ENCODE data around the gene WDR4.
"Not testable (repeated sequence)": the region's sequence is repeated elsewhere in the genome, so short reads cannot be mapped to it uniquely, and the experiment has no call there.

The WDR4 gene

DNA sequence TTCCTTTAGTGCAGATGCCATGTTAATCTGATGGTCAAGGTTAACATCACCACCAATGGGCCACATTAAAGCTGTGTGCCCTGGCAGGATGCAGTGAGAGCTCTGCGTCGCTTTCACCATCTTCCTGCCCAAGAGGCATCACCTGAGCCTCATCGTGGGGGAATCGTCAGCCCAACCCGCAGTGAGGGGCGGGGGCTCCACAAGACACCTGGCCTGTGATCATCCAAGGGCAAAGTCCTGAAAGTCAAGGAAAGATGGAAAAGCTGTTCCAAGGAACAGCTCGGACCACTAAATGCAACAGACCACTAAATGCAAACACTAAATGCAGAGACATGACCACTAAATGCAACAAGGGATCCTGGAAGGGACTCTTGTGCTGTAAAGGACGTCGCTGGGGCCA, 49.9 kb downstream of the WDR4 start:
- no peak overlapping the region for H3K4me3 ChIP-seq (replicated peaks; ENCODE audit: low read depth, low read length)
- no peak for TF ChIP-seq CTCF (IDR thresholded peaks at IDR 0.05; ENCODE audit: low read depth, low read length, missing control alignments)
- no peak for DNase-seq (ENCODE audit: extremely low read depth, low read depth)

DNA sequence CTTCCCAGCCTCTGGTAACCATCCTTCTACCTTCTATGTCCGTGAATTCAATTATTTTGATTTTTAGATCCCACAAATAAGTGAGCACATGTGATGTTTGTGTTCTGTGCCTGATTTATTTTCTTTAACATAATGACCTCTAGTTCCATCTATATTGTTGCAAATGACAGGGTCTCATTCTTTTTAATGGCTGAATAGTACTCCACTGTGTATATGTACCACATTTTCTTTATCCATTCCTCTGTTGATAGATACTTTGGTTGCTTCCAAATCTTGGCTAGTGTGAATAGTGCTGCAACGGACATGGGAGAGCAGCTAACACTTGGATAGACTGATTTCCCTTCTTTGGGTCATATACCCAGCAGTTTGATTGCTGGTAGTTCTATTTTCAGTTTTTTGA, 51.8 kb downstream of the WDR4 start:
- no peak overlapping the region for H3K4me3 ChIP-seq (replicated peaks; ENCODE audit: low read depth, low read length)
- TF ChIP-seq CTCF (IDR thresholded peaks at IDR 0.05; ENCODE audit: low read depth, low read length, missing control alignments), result no peak
- DNase-seq (ENCODE audit: extremely low read depth, low read depth), result no peak

DNA sequence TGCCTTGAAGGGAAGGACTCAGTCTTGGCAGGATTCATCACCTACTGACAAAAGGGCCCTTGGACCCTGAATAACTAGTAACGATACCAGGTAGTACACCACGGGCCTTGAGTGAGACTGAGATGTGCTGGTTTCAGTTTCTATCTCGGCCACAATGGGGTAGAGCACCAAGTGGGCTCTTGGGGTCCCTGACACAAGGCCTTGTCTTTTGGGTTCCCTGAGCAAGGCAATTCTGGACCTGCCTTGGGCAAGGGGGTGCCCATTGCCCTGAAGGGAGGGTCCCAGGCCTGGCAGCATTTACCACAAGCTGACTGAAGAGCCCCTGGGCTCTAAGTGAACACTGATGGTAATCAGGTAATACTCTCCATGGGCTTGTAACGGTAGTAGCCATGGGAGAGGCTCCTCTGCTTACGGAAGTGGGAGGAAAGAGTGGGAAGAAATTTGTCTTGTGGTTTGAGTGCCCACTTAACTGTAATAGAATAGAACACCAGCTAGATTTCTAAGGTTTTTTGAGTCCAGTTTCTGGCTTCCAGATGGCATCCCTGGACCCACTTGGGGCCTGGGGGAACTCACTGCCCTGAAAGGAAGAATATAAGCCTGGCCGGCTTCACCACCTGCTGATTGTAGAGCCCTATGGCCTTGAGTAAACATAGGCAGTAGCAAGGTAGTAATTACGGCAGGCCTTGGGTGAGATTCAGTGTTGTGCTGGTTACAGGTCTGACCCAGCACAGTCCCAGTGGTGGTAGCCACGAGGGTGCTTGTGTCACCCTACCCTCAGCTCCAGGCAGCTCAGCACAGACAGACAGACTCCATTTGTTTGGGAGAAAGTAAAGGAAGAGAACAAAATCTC, 58.5 kb downstream of the WDR4 start:
- DNase-seq (ENCODE audit: extremely low read depth, low read depth), result no peak
- TF ChIP-seq CTCF (IDR thresholded peaks at IDR 0.05; ENCODE audit: low read depth, low read length, missing control alignments), result no peak
- no peak overlapping the region for H3K4me3 ChIP-seq (replicated peaks; ENCODE audit: low read depth, low read length)

GRCh38 chr21:42819861-42820615, 59.3 kb downstream of the WDR4 start:
- no peak overlapping the region for H3K4me3 ChIP-seq (replicated peaks; ENCODE audit: low read depth, low read length)
- TF ChIP-seq CTCF (IDR thresholded peaks at IDR 0.05; ENCODE audit: low read depth, low read length, missing control alignments), result no peak
- no peak for DNase-seq (ENCODE audit: extremely low read depth, low read depth)

DNA sequence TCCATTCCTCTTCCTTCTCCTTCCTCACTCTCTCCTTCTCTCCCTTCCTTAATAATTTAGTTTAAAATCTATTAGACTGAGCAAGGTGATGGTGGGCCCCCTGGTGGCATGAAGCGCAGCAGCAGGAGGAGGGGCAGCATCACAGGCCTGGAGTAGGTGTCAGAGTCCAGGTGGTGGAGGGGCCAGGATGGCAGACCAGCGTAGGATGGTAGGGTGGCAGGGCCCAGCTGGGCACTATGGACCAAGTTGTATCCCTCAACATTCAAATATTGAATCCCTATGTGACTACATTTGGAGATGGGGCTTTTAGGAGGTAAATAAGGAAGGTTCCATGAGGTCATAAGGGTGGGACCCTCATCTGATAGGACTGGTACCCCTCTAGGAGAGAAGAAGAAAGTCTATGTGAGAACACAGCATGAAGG, 61.0 kb downstream of the WDR4 start:
- peak; percentile 89 for TF ChIP-seq CTCF (IDR thresholded peaks at IDR 0.05; ENCODE audit: low read depth, low read length, missing control alignments)
- H3K4me3 ChIP-seq (replicated peaks; ENCODE audit: low read depth, low read length), result no peak overlapping the region
- DNase-seq (ENCODE audit: extremely low read depth, low read depth), result no peak

- DNase-seq (ENCODE audit: extremely low read depth, low read depth), result no peak
- no peak for TF ChIP-seq CTCF (IDR thresholded peaks at IDR 0.05; ENCODE audit: low read depth, low read length, missing control alignments)
These were observed 64.1 kb downstream of the WDR4 start for GRCh38 chr21:42815217-42815616.

GRCh38 chr21:42812528-42813241, 66.7 kb downstream of the WDR4 start:
- not testable (repeated sequence) for H3K4me3 ChIP-seq (replicated peaks; ENCODE audit: low read depth, low read length); DNase-seq (ENCODE audit: extremely low read depth, low read depth)

More at GRCh38 chr21:42815217-42815616, 64.1 kb downstream of the WDR4 start:
- no peak overlapping the region for H3K4me3 ChIP-seq (replicated peaks; ENCODE audit: low read depth, low read length)

Measured in HFF-Myc (cell line).